GM08714 (cell line): ENCODE measurements around the gene GZMH.
"Not testable (repeated sequence)": the region's sequence is repeated elsewhere in the genome, so short reads cannot be mapped to it uniquely, and the experiment has no call there.

ENCODE experiments used
- H3K4me3 ChIP-seq: fragments of 200-500 bp; sonication (Bioruptor generic); 2 replicates; pipeline ENCODE4 v1.5.1; 2014; ENCODE audit warnings: mild to moderate bottlenecking, low read length, inconsistent platforms
- ZNF274 ChIP-seq: IDR thresholded peaks from 2 replicates; pipeline ENCODE4 v1.6.1; 2012; ENCODE audit warnings: mild to moderate bottlenecking, low read depth, low read length

The GZMH gene

GRCh38 chr14:24609655-24610344, at the start of gene GZMH:
Gene GZMH, minus strand, starts transcription at chr14:24609685. Its CDS starts 72 bp downstream, at chr14:24609613.
- H3K4me3 ChIP-seq = no peak within 1 kb of the TSS
- TF ChIP-seq ZNF274 = no peak

GRCh38 chr14:24648361-24648760, 38.9 kb upstream of the GZMH start:
- not testable (repeated sequence) for H3K4me3 ChIP-seq

- no peak overlapping the region for H3K4me3 ChIP-seq
- TF ChIP-seq ZNF274 = no peak
These were observed 30.4 kb upstream of the GZMH start for GRCh38 chr14:24639905-24640304.

GRCh38 chr14:24639270-24639669, 29.8 kb upstream of the GZMH start:
- TF ChIP-seq ZNF274 = no peak

GRCh38 chr14:24634158-24634557, 24.7 kb upstream of the GZMH start, which contains the start of gene GZMB:
Gene GZMB, minus strand, starts transcription at chr14:24634190. Its CDS starts 30 bp downstream, at chr14:24634160.
- H3K4me3 ChIP-seq = no peak within 1 kb of the TSS

More at GRCh38 chr14:24639270-24639669, 29.8 kb upstream of the GZMH start:
- H3K4me3 ChIP-seq = no peak overlapping the region

GRCh38 chr14:24633353-24633752, 23.9 kb upstream of the GZMH start:
- no peak for TF ChIP-seq ZNF274
- no peak overlapping the region for H3K4me3 ChIP-seq

More at GRCh38 chr14:24634158-24634557, 24.7 kb upstream of the GZMH start, which contains the start of gene GZMB:
- no peak for TF ChIP-seq ZNF274

GRCh38 chr14:24632761-24633160, 23.3 kb upstream of the GZMH start:
- H3K4me3 ChIP-seq = no peak overlapping the region
- TF ChIP-seq ZNF274 = no peak

- no peak overlapping the region for H3K4me3 ChIP-seq
- no peak for TF ChIP-seq ZNF274
These were observed 22.9 kb upstream of the GZMH start for GRCh38 chr14:24632336-24632735.

- TF ChIP-seq ZNF274 = no peak
- H3K4me3 ChIP-seq = no peak overlapping the region
These were observed 22.4 kb upstream of the GZMH start for GRCh38 chr14:24631749-24632335.

- TF ChIP-seq ZNF274 = no peak
- no peak overlapping the region for H3K4me3 ChIP-seq
These were observed 21.5 kb upstream of the GZMH start for GRCh38 chr14:24630872-24631477.

- H3K4me3 ChIP-seq = no peak overlapping the region
- no peak for TF ChIP-seq ZNF274
These were observed 20.8 kb upstream of the GZMH start for GRCh38 chr14:24630087-24630871.

- H3K4me3 ChIP-seq = no peak overlapping the region
These were observed 20.0 kb upstream of the GZMH start for GRCh38 chr14:24629521-24629920.

GRCh38 chr14:24613747-24614146, 4.3 kb upstream of the GZMH start:
- TF ChIP-seq ZNF274 = no peak
- no peak overlapping the region for H3K4me3 ChIP-seq

More at GRCh38 chr14:24629521-24629920, 20.0 kb upstream of the GZMH start:
- TF ChIP-seq ZNF274 = no peak

GRCh38 chr14:24613241-24613640, 3.8 kb upstream of the GZMH start:
- no peak overlapping the region for H3K4me3 ChIP-seq
- no peak for TF ChIP-seq ZNF274

- no peak overlapping the region for H3K4me3 ChIP-seq
- no peak for TF ChIP-seq ZNF274
These were observed 2.7 kb upstream of the GZMH start for GRCh38 chr14:24612196-24612595.
